Retinal pigment epithelial cell (primary cell): ENCODE measurements around the gene EGFL7.

Source experiments
- DNase-seq: peaks from one replicate; pipeline ENCODE4 v3.0.0-alpha.2; 2010; ENCODE audit warnings: low read depth
- H3K4me3 ChIP-seq: 2 replicates; pipeline ENCODE4 v1.5.1; 2011; ENCODE audit warnings: mild to moderate bottlenecking, low read length, control low read depth, moderate library complexity
- TF ChIP-seq, protein P1 (sequence below): conservative IDR thresholded peaks from 2 replicates; pipeline ENCODE4 v1.5.1; 2011; ENCODE audit warnings: low read depth, low read length, control low read depth, inconsistent platforms

Gene EGFL7

GRCh38 chr9:136616948-136617695 is 45.6 kb upstream of the EGFL7 start:
- H3K4me3 ChIP-seq: no peak overlapping the region
- no peak for DNase-seq
- TF ChIP-seq, protein P1, sequence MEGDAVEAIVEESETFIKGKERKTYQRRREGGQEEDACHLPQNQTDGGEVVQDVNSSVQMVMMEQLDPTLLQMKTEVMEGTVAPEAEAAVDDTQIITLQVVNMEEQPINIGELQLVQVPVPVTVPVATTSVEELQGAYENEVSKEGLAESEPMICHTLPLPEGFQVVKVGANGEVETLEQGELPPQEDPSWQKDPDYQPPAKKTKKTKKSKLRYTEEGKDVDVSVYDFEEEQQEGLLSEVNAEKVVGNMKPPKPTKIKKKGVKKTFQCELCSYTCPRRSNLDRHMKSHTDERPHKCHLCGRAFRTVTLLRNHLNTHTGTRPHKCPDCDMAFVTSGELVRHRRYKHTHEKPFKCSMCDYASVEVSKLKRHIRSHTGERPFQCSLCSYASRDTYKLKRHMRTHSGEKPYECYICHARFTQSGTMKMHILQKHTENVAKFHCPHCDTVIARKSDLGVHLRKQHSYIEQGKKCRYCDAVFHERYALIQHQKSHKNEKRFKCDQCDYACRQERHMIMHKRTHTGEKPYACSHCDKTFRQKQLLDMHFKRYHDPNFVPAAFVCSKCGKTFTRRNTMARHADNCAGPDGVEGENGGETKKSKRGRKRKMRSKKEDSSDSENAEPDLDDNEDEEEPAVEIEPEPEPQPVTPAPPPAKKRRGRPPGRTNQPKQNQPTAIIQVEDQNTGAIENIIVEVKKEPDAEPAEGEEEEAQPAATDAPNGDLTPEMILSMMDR: no peak

GRCh38 chr9:136617746-136618579 is 44.8 kb upstream of the EGFL7 start:
- no peak overlapping the region for H3K4me3 ChIP-seq
- TF ChIP-seq, protein P1: no peak
- no peak for DNase-seq

DNA sequence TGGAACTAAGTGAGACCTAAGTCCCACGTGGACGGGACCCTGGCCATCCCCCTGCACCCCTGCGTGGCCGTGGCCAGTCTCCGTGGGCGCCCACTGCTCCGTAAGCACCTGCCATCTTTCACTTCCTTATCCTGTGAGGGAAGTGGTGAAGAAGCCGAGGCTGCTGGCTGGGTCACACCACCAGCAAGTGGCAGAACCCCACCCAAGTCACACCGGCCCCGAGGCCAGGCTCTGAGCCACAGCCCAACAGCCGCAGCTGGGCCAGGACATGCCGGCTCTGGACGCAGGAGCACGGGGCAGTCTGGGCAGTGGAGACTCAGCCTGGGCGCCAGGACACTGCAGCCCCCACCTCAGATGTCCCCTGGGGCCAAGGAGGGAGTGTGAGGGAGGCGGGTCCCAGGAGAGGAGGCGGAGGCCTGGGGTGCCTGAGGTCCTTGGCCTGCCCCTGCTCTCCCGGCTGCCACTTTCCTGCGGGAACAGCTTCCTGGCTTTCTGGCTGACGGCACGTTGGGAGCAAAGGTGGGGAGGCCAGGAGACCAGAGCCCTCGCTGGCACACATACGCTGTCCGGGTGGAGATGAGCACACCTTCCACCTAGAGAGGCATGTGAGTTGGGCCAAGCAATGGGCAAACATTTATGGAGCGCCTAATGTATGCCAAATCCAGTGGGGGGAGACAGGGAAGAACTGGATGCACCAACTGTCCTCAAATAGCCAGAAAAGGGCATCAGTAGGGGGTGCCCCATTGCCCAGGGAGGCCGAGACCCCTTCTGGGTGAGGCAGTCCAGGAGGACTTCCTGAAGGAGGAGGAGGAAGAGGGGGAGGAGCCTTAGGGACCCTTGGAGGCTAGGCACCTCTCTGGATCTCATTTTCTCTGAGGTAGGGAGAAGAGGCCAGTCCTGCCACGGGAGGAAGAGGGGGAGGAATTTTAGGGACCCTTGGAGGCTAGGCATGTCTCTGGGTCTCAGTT is 43.9 kb upstream of the EGFL7 start:
- TF ChIP-seq, protein P1: no peak
- no peak overlapping the region for H3K4me3 ChIP-seq
- DNase-seq: no peak

DNA sequence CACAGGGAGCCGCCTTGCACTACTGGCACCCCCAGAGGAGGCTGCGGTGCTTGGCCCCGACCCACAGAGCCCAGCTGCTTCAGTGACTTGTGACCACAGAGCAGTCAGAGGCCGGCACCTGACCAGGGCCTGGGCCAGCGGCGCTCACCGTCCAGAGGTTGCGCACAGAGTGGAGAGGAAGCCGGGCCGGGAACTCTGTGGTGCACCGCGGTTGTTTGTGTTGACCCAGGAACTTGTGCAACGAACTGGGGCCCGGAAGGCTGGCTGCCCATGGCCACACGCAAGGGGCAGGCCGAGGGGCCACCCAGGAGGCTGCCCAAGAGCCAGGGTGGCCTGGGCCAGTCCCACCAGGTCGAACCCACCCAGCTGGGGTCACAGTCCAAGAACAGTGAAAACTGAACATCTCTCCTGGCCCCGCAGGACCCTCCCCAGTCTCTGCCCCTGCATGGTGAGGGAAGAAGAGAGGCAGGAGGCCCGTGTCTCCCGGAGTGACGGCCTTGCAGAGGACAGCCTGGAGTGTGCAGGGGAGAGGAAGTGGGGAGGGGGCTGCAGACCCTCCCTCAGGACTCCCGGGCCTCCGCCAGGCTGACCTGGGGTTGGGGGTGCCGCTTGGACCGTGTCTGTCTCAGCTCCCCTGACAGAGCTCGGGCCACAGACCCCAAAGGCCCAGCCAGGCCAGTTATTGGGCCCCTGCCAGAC is 42.8 kb upstream of the EGFL7 start:
- H3K4me3 ChIP-seq: no peak overlapping the region
- DNase-seq: no peak
- TF ChIP-seq, protein P1: no peak

DNA sequence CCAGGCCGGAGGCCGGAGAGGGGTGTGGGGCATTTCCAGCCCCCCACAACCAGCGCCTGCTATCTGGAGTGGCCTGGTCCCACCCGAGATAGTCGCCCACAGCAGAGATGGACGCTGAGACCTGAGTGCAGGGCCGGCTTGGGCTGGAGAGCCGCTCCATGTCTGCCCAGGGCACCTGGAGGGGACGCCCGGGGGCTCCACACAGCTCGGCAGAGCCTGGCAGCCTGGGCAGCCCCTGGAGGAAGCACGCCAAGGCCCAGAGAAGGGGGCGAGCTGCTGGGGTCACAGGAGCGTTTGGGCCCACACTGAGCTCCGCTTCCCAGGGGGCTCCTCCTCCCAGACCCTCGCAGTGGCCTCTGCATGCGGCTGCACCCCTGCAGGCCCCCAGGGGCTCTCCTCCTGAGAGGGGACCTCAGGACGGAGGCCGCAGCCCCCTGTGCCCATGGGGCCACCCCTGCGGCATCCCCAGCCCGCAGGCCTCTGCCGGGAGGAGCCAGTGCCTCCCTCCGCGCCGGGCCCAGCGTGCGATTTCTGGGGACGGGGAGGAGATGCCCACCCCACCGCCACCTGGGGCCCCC is 42.2 kb upstream of the EGFL7 start:
- no peak overlapping the region for H3K4me3 ChIP-seq
- TF ChIP-seq, protein P1: no peak

More for the DNA sequence above, 42.2 kb upstream of the EGFL7 start:
- no peak for DNase-seq
